Activated CD4-positive, alpha-beta T cell treated with anti-CD3 and anti-CD28 coated beads for 48 hours (primary cell): Measurements from ENCODE around the gene NKTR.

Source experiments
- DNase-seq: peaks from one replicate; pipeline ENCODE4 v3.0.0-alpha.2; 2020

NKTR gene

GRCh38 chr3:42662813-42663535, 62.5 kb downstream of the NKTR start:
- DNase-seq, result no peak

- DNase-seq, result no peak
Observed at GRCh38 chr3:42663581-42664437, 63.3 kb downstream of the NKTR start.

DNA sequence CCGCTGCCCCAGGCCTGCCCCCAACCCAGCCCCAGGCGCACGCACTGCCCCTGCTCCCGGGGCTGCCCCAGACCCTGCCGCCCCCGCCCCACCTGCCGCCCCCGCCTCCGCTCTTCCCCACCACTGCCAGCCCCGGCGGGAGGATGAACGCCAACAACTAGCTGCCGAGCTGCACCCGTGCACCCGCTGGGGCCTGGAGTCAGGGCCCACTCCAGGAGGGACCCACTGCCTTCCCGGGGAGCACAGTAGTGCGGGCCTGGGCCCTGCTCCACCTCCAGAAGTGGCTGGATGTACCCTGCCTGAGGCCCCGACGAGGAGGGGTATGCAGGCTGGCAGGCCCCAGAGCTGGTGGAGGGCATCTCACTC, 63.9 kb downstream of the NKTR start:
- DNase-seq, result no peak

GRCh38 chr3:42665050-42665878, 64.8 kb downstream of the NKTR start:
- no peak for DNase-seq

DNA sequence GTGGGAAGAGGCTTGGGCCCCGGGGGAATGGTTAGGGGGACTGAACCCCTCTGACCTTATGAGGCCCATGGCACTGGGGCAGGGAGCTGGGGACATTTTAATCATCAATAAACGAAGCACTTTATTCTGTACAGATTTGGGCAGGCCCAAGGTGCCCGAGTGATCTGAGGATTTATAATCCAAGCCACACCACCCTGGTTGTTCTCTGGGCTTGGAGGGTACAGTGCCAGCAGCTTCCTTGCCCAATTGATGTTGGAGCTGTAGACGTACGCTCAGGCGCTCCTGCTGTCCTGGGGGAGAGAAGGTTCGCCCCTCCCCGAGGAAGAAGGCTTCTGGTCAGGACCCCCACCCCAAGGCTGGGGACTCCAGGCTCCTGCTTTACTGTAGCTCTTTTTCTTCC, 65.5 kb downstream of the NKTR start:
- DNase-seq, result no peak

GRCh38 chr3:42666577-42666998, 66.1 kb downstream of the NKTR start:
- no peak for DNase-seq

DNA sequence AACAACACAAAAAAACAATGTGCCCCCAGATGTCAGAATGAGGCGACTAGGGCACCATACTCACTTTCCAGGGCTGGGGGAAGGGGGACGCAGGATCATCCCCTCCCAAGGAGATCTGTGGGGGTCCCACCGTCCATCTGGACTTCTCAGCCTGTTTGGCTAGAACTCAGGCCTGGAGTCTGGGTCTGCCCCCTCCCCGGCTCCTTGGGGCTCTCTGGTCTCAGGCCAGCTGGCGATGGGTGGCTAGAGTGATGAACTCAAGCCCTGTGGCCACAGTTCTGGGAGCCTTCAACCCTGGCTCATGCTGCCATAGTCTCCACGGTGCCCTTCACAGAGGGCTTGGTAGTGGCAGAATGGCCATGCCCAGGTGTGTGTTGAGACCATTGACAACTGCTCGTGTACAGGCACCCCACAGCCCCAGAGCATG, 66.6 kb downstream of the NKTR start:
- DNase-seq, result no peak

DNA sequence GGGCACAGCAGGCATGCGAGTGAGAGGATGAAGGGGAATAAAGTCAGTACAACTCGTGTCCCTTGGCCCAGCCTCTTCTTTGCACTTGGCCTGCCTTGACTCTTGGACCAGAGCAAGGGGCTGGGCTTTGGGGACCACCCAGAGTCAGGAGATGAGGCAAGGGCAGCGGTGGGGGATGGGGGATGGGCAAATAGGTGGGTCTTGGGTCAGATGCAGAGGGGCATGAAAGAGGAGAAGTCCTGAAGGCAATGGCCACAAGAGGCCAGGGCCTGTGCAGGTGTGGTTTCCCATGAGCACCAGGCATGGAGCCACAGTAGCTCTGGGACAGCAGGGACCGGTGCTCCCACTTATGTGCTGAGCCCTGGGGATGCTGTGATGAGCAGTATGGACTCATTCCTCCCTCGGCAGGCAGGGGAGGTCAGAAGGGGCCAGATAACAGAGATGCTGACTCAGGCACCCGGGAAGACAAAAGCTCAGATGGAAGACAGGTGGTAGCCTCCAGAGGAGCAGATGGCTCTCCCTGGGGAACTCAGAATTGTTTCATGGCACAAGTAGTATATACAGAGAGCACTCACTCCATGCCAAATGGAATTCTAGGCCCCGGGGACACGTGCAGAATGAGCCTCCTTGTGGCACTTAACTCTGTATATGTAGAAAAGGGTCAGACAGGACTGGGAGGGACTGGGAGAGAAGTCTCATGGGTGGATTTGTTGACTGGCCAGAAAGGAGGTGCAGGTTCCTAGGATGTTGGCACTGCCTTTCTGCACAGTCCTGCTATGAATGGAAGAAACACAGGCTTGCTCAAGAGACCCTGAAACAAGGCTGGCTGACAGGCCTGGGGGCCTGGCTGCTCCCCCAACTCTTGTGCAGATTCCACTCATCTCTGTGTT, 67.3 kb downstream of the NKTR start:
- no peak for DNase-seq

DNA sequence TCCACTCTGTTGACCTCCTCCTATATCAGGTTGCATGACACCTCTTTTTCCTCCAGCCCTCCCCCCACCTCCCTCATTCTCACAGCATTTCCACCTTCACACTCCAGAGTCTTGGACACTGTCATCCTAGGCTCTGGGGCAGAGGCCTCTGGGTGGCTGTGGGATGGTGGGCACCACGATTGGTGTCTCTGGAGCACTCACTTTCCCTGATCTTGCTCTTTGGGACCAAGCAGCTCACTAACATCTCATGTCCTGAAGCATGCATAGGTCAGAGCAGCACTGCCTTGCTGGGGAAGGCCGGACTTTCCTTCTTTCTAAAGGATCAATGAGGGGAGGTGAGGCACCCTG, 67.9 kb downstream of the NKTR start:
- no peak for DNase-seq

DNA sequence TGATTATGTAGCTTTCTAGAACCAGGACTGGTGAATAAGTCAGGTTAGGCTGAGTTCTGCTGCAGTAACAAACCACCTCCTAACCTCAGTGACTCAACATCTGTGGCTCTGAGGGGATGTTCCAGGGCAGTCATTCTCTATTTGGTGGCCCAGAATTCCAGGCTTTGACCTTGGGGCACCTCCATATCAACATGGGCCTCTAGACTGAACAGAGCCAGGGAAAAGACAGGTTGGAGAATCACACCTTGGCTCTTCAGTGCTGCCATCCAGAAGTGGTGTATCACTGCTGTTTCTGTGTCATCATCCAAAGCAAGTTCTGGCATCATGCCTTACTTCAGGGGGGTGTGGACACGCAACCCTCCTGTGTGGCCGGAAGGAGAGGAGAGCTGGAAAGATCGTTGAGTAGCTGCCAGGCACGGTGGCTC, 68.3 kb downstream of the NKTR start:
- DNase-seq, result no peak

- no peak for DNase-seq
Observed at GRCh38 chr3:42670051-42670576, 69.6 kb downstream of the NKTR start.

- no peak for DNase-seq
Observed at GRCh38 chr3:42670670-42671069, 70.2 kb downstream of the NKTR start.

- no peak for DNase-seq
Observed at GRCh38 chr3:42672515-42672914, 72.0 kb downstream of the NKTR start.

DNA sequence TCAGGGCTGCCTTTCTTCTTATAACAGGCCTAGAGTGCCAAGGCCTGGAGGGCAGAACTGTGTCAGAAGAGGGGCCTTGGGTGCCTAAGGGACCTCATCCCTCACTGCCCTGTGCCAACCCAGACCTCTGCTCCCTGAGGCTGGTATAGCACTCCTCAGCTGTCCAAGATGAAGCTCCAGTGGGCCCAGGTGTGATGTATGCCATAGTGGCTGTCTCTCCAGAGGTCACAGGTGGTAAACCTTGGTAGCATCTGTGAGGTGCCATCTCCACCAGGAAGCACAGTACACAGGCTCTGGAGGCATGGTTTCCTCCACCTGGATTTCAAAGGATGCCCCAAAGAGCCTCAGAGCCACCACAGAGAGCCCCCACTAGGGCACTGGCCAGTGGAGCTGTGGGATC, 72.6 kb downstream of the NKTR start:
- no peak for DNase-seq

DNA sequence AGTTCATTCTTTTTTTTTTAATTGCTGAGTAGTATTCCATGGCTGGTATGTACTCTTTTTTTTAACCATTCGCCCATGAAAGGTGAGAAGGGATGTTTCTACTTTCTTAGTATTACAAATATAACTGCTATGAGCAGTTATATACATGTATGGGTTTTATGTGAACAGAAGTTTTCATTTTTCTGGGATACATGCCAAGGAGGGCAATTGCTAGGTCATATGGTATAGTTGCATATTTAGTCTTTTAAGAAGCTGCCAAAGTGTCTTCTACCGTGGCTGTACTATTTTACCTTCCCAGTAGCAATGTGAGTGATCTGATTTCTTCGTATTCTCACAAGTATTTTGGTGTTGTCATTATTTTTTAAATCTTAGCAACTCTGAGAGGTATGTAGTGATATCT, 73.7 kb downstream of the NKTR start:
- DNase-seq, result no peak

DNA sequence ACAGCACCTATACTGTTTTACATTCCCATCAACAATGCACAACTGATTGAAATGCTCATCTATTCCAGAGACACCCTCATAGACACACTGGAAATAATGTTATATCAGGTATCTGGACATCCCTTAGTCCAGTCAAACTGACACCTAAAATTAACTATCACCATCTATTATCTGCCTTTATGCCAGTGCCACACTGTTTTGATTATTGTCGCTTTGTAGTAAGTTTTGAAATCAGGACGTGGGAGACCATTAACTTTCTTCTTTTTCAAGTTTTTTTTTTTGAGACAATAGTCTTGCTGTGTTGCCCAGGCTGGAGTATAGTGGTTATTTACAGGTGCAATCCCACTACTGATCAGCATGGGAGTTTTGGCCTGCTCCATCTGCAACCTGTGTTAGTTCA, 75.4 kb downstream of the NKTR start:
- no peak for DNase-seq

DNA sequence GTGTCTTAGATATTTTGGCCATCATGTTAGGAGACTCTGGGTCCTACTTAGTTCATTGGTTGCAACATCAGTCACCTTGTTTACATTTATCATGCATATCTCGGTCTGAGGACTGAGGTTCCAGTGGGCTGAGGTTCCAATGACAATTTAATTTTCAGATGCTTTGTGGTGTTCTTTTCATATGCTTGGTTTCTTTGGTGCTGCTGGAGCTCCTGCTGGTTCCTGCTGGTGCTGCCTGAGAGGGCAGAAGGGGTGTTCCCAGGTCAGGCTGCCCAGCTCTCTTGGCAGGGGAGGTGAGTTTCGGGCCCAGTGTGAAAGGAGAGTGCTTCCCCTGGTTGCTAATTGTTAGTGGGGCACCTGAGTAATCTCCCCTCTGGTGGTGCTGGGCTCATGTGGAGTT, 78.0 kb downstream of the NKTR start:
- DNase-seq, result no peak

- DNase-seq, result no peak
Observed at GRCh38 chr3:42680271-42680670, 79.8 kb downstream of the NKTR start.

DNA sequence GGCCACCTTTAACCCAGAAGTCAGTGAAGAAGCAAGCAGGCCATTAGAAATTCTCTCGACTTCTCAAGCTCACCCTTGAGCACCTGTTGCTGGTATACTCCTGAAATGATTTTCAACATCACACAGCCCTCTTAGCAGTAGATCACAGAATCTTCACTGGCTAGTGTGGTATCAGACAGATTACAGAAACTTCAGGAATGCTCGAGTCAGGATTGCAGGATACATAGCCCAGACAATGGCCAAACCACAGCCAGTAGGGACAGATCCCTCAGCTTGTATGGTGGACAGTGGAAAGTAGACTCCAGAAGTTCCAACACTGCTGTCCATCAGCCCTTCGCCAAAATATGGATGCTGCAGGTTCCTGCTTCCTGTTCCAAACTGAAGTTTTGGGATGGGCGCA, 80.3 kb downstream of the NKTR start:
- DNase-seq, result no peak

- no peak for DNase-seq
Observed at GRCh38 chr3:42681361-42682038, 81.0 kb downstream of the NKTR start.

DNA sequence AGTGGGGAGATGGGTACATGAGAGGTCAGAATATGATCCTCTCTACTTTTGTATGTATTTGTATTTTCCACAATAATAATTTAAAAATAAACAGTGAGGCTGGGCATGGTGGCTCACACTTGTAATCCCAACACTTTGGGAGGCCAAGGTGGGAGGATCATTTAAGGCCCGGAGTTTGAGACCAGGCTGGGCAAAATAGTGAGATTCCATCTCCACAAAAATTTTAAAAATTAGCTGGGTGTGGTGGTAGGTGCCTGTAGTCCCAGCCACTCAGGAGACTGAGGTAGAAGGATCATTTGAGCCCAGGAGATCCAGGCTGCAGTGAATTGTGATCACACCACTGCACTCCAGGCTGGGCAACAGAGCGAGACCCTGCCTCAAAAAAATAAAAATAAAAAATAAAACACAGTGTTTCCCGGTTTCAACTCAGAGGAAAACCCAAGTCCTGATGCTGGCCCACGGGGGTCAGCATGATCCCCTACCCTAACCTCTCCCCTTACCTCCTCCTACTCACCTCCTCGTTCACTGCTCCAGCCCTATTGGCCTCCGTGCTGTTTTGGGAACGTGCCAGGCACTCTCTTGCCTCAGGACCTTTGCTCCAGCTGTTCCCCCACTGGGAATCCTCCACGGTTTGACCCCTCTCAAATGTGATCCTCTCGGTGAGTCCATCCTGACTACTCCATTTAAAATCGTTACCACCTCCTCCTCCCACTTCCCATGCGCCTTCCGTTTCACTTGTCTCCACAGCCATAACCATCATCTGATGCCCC, 82.0 kb downstream of the NKTR start:
- no peak for DNase-seq
